Panc1 (cell line): ENCODE data around the gene EPHB2.

Experiments used
- CTCF ChIP-seq: fragments of 450-650 bp; IDR thresholded peaks from 2 replicates; pipeline ENCODE4 v1.5.1; 2017; ENCODE audit warnings: mild to moderate bottlenecking
- POLR2AphosphoS5 ChIP-seq: IDR thresholded peaks from 2 replicates; pipeline ENCODE4 v1.6.1; 2012; ENCODE audit warnings: mild to moderate bottlenecking, low read depth, low read length, moderate library complexity
- REST ChIP-seq, 2 experiments: IDR thresholded peaks; 2 replicates each; pipeline ENCODE4 v1.6.1; 2011 to 2012; ENCODE audit warnings: low read depth in 2 of 2, control low read depth in 1 of 2, low read length in 1 of 2, mild to moderate bottlenecking in 1 of 2, moderate library complexity in 1 of 2; ENCODE audit not compliant: insufficient read depth in 1 of 2
- SIN3A ChIP-seq: IDR thresholded peaks from 2 replicates; pipeline ENCODE4 v1.6.1; 2012; ENCODE audit warnings: low read depth, mild to moderate bottlenecking, low read length, moderate library complexity, borderline replicate concordance; ENCODE audit not compliant: insufficient read depth
- TCF7L2 ChIP-seq: IDR thresholded peaks from 2 replicates; pipeline ENCODE4 v1.6.1; 2011; ENCODE audit warnings: mild to moderate bottlenecking, low read depth, low read length, inconsistent platforms

GRCh38 chr1:22804969-22805671 lies 94.5 kb downstream of the EPHB2 start:
- TF ChIP-seq TCF7L2, result no peak
- no peak for TF ChIP-seq CTCF
- no peak for TF ChIP-seq SIN3A
- no peak for TF ChIP-seq REST (IDR thresholded peaks at IDR 0.05; ENCODE audit: insufficient read depth in 1 of 2, low read depth in 2 of 2, low read length in 1 of 2)
- TF ChIP-seq POLR2AphosphoS5, result no peak
